Measurements from ENCODE around the gene RIN3. TPM values are rescaled to one million over a fixed set of nuclear protein-coding genes. Genes with fewer than 3 reads are reported as not detected.
"Not testable (repeated sequence)": the region's sequence is repeated elsewhere in the genome, so short reads cannot be mapped to it uniquely, and the experiment has no call there.

Gene RIN3
- total RNA-seq, 1 donor from 2014 or later: 12.7 TPM

GRCh38 chr14:92528486-92529100 is 15.0 kb downstream of the RIN3 start:
- H3K4me3 Mint-ChIP-seq: no peak overlapping the region
- no peak for DNase-seq (ENCODE audit: low read depth, low spot score)
- no peaks in the 10 kb centered on the region for H3K36me3 Mint-ChIP-seq (ENCODE audit: low read depth)
- no peak overlapping the region for H3K27ac Mint-ChIP-seq (ENCODE audit: unreplicated experiment)
- H3K4me1 Mint-ChIP-seq: no peaks in the 10 kb centered on the region
- H3K27me3 Mint-ChIP-seq (ENCODE audit: low read depth): no peaks in the 10 kb centered on the region
- H3K9me3 Mint-ChIP-seq: no peaks in the 10 kb centered on the region
- TF ChIP-seq, protein P1, sequence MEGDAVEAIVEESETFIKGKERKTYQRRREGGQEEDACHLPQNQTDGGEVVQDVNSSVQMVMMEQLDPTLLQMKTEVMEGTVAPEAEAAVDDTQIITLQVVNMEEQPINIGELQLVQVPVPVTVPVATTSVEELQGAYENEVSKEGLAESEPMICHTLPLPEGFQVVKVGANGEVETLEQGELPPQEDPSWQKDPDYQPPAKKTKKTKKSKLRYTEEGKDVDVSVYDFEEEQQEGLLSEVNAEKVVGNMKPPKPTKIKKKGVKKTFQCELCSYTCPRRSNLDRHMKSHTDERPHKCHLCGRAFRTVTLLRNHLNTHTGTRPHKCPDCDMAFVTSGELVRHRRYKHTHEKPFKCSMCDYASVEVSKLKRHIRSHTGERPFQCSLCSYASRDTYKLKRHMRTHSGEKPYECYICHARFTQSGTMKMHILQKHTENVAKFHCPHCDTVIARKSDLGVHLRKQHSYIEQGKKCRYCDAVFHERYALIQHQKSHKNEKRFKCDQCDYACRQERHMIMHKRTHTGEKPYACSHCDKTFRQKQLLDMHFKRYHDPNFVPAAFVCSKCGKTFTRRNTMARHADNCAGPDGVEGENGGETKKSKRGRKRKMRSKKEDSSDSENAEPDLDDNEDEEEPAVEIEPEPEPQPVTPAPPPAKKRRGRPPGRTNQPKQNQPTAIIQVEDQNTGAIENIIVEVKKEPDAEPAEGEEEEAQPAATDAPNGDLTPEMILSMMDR (conservative IDR thresholded peaks at IDR 0.05): no peak

DNA sequence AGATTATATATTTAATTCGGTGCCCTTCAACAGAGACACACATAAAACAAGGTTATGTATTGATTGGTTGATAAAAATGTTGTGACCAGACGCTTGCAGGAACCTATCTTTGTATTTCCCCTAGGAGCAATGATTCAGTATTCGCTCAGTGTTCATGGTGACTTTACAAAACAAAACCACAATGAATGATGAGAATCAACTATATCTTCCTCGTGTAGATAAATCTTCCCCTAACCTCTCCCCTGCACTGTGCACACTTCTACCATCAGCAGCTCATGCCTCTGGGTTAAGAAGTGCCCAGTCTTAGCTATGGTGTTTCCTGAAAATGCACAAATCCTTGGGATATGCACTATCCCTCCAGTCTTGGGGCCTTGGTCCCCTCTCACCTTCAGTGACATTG is 16.3 kb downstream of the RIN3 start:
- Mint-ChIP-seq H3K36me3 (ENCODE audit: low read depth) (no peaks in the 10 kb centered on the region), H3K4me1 (peaks cover 4% of the 10 kb centered on the region), H3K27ac (ENCODE audit: unreplicated experiment) (no peak overlapping the region), H3K27me3 (ENCODE audit: low read depth) (no peaks in the 10 kb centered on the region), H3K9me3 (no peaks in the 10 kb centered on the region), H3K4me3 (no peak overlapping the region)
- DNase-seq (ENCODE audit: low read depth, low spot score): no peak
- TF ChIP-seq, protein P1 (conservative IDR thresholded peaks at IDR 0.05): no peak

- Mint-ChIP-seq H3K9me3 (no peaks in the 10 kb centered on the region), H3K36me3 (ENCODE audit: low read depth) (no peaks in the 10 kb centered on the region), H3K4me1 (peaks cover 17% of the 10 kb centered on the region), H3K4me3 (no peak overlapping the region), H3K27me3 (ENCODE audit: low read depth) (no peaks in the 10 kb centered on the region), H3K27ac (ENCODE audit: unreplicated experiment) (no peak overlapping the region)
- DNase-seq (ENCODE audit: low read depth, low spot score): no peak
- TF ChIP-seq, protein P1 (conservative IDR thresholded peaks at IDR 0.05): no peak
These were observed 17.7 kb downstream of the RIN3 start for GRCh38 chr14:92531106-92531873.

DNA sequence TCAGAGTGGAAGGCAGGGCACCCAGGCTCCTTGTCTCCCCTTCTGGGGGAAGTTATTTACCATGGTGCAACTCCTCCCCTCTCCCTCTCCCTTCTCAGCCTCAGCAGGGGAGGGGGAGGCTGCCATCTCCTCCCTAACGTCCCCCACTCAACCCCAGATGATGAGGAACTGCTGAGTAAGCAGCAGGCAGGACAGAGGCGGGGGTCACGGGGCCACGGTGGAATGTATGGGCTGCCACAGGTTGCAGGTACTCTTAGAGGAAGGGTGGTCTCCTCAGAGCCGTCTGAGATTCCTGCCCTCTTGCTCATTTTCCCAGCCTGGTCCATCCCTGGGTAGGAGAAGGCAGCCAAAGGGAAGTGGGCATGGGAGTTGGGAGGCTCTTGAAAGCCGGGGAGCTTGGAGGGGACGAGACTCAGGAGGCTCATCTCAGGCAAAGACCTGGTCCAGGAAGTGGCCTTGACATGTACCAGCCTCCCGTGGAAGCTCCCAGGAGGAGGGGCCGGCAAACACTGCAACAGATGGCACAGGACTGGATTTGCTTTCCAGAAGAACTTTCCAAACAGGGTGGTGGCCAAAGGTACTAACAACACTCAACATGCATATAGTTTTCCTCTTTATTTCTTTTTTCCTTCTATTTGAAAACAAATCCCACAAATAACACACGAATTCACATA is 19.0 kb downstream of the RIN3 start:
- TF ChIP-seq, protein P1 (conservative IDR thresholded peaks at IDR 0.05): no peak
- H3K27ac Mint-ChIP-seq (ENCODE audit: unreplicated experiment): no peak overlapping the region
- H3K36me3 Mint-ChIP-seq (ENCODE audit: low read depth): no peaks in the 10 kb centered on the region
- no peaks in the 10 kb centered on the region for H3K27me3 Mint-ChIP-seq (ENCODE audit: low read depth)
- peaks cover 22% of the 10 kb centered on the region for H3K4me1 Mint-ChIP-seq
- no peak for DNase-seq (ENCODE audit: low read depth, low spot score)
- H3K4me3 Mint-ChIP-seq: no peak overlapping the region
- no peaks in the 10 kb centered on the region for H3K9me3 Mint-ChIP-seq

- Mint-ChIP-seq H3K27ac (ENCODE audit: unreplicated experiment) (peak overlapping the region; percentile 27), H3K4me3 (no peak overlapping the region), H3K4me1 (peaks cover 34% of the 10 kb centered on the region), H3K36me3 (ENCODE audit: low read depth) (no peaks in the 10 kb centered on the region), H3K9me3 (no peaks in the 10 kb centered on the region), H3K27me3 (ENCODE audit: low read depth) (no peaks in the 10 kb centered on the region)
- no peak for DNase-seq (ENCODE audit: low read depth, low spot score)
- TF ChIP-seq, protein P1 (conservative IDR thresholded peaks at IDR 0.05): no peak
These were observed 21.5 kb downstream of the RIN3 start for GRCh38 chr14:92534932-92535643.

DNA sequence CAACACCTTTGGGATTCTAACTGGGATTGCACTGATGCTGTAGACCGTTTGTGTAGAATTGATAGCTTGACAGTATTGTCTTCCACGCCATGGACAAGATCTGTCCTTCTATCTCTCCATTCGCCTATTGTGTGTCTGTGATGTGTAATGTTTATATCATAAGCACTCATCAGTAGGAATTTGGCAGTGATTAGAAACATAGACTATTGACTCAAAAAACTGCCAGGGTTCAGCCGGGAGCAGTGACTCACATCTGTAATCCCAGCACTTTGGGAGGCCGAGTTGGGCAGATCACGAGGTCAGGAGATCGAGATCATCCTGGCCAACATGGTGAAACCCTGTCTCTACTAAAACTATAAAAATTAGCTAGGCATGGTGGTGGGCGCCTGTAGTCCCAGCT is 22.6 kb downstream of the RIN3 start:
- not testable (repeated sequence) for H3K27ac Mint-ChIP-seq (ENCODE audit: unreplicated experiment); H3K4me3 Mint-ChIP-seq; H3K36me3 Mint-ChIP-seq (ENCODE audit: low read depth); H3K27me3 Mint-ChIP-seq (ENCODE audit: low read depth); DNase-seq (ENCODE audit: low read depth, low spot score); H3K9me3 Mint-ChIP-seq
- peaks cover 34% of the 10 kb centered on the region for H3K4me1 Mint-ChIP-seq

Data from neural crest cell (in vitro differentiated cells).